GM20000 (cell line): ENCODE measurements around the gene NECAB3.
"Not testable (repeated sequence)": the region's sequence is repeated elsewhere in the genome, so short reads cannot be mapped to it uniquely, and the experiment has no call there.

Experiments
- DNase-seq: peaks from one replicate; pipeline ENCODE4 v3.0.0; 2012; ENCODE audit warnings: low spot score
- CTCF ChIP-seq: IDR thresholded peaks from 2 replicates; pipeline ENCODE4 v1.5.1; 2012; ENCODE audit warnings: mild to moderate bottlenecking, control low read depth; ENCODE audit errors: extremely low read depth, missing control alignments

NECAB3 gene

GRCh38 chr20:33648396-33649004 lies 25.7 kb downstream of the NECAB3 start:
- no peak for TF ChIP-seq CTCF
- DNase-seq: no peak

GRCh38 chr20:33647603-33648395 lies 26.4 kb downstream of the NECAB3 start:
- no peak for TF ChIP-seq CTCF
- peak; percentile 76 for DNase-seq

- DNase-seq: not testable (repeated sequence)
These were observed 27.1 kb downstream of the NECAB3 start for GRCh38 chr20:33646959-33647602.

- no peak for TF ChIP-seq CTCF
- DNase-seq: no peak
These were observed 28.0 kb downstream of the NECAB3 start for GRCh38 chr20:33646191-33646590.

- TF ChIP-seq CTCF: no peak
These were observed 28.8 kb downstream of the NECAB3 start for GRCh38 chr20:33645396-33645795.

GRCh38 chr20:33645072-33645358 lies 29.2 kb downstream of the NECAB3 start:
- no peak for DNase-seq
- TF ChIP-seq CTCF: no peak

More at GRCh38 chr20:33645396-33645795, 28.8 kb downstream of the NECAB3 start:
- DNase-seq: no peak

- no peak for TF ChIP-seq CTCF
- DNase-seq: no peak
These were observed 29.7 kb downstream of the NECAB3 start for GRCh38 chr20:33644313-33645071.
